Measurements from ENCODE around the gene CSNK1G3.

GRCh38 chr5:123579410-123579809 is 67.4 kb downstream of the CSNK1G3 start:
- TF ChIP-seq CTCF (IDR thresholded peaks at IDR 0.05) (no peak), POLR2A (IDR thresholded peaks at IDR 0.05) (no peak)

All from testis (tissue), 2 donors.